Endothelial cell (in vitro differentiated cells): ENCODE data around the gene TRIM65. TPM values are rescaled to one million over a fixed set of nuclear protein-coding genes. Genes with fewer than 3 reads are reported as not detected.
"Not testable (repeated sequence)": the region's sequence is repeated elsewhere in the genome, so short reads cannot be mapped to it uniquely, and the experiment has no call there.

Source experiments
- DNase-seq: peaks from one replicate; pipeline ENCODE4 v3.0.0; 2021; ENCODE audit warnings: low spot score
- H3K27ac Mint-ChIP-seq: one replicate; pipeline ENCODE4 v1.8.0; 2021; ENCODE audit warnings: mixed read lengths, inconsistent platforms; ENCODE audit not compliant: unreplicated experiment
- H3K27me3 Mint-ChIP-seq: one replicate; pipeline ENCODE4 v1.8.0; 2021; ENCODE audit warnings: mild to moderate bottlenecking, moderate library complexity, mixed read lengths, inconsistent platforms; ENCODE audit not compliant: unreplicated experiment
- H3K36me3 Mint-ChIP-seq: one replicate; pipeline ENCODE4 v1.8.0; 2021; ENCODE audit warnings: mild to moderate bottlenecking, low read depth, mixed read lengths, inconsistent platforms; ENCODE audit not compliant: unreplicated experiment
- H3K4me1 Mint-ChIP-seq: one replicate; pipeline ENCODE4 v1.8.0; 2021; ENCODE audit warnings: mild to moderate bottlenecking, mixed read lengths, inconsistent platforms; ENCODE audit not compliant: unreplicated experiment
- H3K4me3 Mint-ChIP-seq: one replicate; pipeline ENCODE4 v1.8.0; 2021; ENCODE audit warnings: mild to moderate bottlenecking, mixed read lengths, inconsistent platforms; ENCODE audit not compliant: unreplicated experiment
- H3K9me3 Mint-ChIP-seq: one replicate; pipeline ENCODE4 v1.8.0; 2021; ENCODE audit warnings: mixed read lengths, inconsistent platforms; ENCODE audit not compliant: unreplicated experiment
- total RNA-seq: library from RNA; stranded (reverse); fragmentation: NEBNext Ultra II Directional; extraction: Animal tissue kit (Norgen Biotek cat#: 25700); gene quantifications from one replicate; pipeline ENCODE4 v1.2.1, GENCODE V29; 2021; ENCODE audit not compliant: unreplicated experiment
- TF ChIP-seq, protein P1 (sequence below): fragments of 200-600 bp; sonication (generic); IDR thresholded peaks from one replicate; pipeline ENCODE4 v1.5.0; 2021; ENCODE audit warnings: antibody characterized with exemption; ENCODE audit not compliant: unreplicated experiment

Gene TRIM65
- total RNA-seq, 1 donor from 2014 or later: 14.1 TPM

DNA sequence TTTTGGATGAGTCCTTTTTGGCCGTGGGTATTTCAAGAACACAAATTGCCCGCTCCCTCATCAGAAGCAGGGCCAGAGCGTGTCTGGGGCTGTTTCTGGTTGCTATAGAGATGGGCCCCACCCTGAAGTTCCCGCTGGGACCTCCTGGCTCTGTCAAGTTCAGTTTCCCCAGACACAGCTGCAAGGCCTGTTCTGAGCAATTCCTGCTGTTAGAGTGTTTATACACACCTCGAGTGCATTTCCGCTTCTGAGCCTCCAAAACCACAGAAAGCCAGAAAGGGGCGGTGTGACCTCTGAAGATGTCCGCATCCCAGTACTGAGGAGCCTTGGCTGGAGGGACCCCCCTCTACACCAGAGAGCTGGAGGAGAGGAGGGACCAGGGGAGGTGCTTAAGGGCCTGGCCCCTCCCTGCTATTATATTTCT, 32.3 kb downstream of the TRIM65 start:
- peaks cover 5% of the 10 kb centered on the region for H3K27me3 Mint-ChIP-seq
- TF ChIP-seq, protein P1, sequence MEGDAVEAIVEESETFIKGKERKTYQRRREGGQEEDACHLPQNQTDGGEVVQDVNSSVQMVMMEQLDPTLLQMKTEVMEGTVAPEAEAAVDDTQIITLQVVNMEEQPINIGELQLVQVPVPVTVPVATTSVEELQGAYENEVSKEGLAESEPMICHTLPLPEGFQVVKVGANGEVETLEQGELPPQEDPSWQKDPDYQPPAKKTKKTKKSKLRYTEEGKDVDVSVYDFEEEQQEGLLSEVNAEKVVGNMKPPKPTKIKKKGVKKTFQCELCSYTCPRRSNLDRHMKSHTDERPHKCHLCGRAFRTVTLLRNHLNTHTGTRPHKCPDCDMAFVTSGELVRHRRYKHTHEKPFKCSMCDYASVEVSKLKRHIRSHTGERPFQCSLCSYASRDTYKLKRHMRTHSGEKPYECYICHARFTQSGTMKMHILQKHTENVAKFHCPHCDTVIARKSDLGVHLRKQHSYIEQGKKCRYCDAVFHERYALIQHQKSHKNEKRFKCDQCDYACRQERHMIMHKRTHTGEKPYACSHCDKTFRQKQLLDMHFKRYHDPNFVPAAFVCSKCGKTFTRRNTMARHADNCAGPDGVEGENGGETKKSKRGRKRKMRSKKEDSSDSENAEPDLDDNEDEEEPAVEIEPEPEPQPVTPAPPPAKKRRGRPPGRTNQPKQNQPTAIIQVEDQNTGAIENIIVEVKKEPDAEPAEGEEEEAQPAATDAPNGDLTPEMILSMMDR: no peak
- H3K27ac Mint-ChIP-seq: no peak overlapping the region
- H3K9me3 Mint-ChIP-seq: no peaks in the 10 kb centered on the region
- no peaks in the 10 kb centered on the region for H3K4me1 Mint-ChIP-seq
- no peak for DNase-seq
- no peak overlapping the region for H3K4me3 Mint-ChIP-seq
- H3K36me3 Mint-ChIP-seq: no peaks in the 10 kb centered on the region

DNA sequence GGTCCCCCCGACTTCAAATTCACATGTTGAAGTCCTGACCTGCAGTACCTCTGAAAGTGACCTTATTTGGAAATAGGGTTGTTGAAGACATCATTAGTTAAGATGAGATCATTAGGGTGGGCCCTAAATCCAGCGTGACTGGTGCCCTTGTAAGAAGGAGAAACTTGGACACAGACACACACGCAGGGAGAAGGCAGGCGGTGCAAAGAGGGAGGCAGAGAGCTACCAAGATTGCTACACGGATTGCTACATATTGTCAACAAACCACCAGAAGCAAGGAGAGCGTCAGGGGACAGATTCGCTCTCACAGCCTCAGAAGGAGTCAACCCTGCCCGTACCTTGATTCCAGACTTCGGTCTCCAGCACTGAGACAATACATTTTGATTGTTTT, 34.8 kb downstream of the TRIM65 start:
- no peaks in the 10 kb centered on the region for H3K36me3 Mint-ChIP-seq
- H3K27ac Mint-ChIP-seq: peak overlapping the region; percentile 82
- H3K4me3 Mint-ChIP-seq: no peak overlapping the region
- no peak for DNase-seq
- H3K4me1 Mint-ChIP-seq: peaks cover 12% of the 10 kb centered on the region
- H3K27me3 Mint-ChIP-seq: peaks cover 7% of the 10 kb centered on the region
- TF ChIP-seq, protein P1: no peak
- no peaks in the 10 kb centered on the region for H3K9me3 Mint-ChIP-seq

DNA sequence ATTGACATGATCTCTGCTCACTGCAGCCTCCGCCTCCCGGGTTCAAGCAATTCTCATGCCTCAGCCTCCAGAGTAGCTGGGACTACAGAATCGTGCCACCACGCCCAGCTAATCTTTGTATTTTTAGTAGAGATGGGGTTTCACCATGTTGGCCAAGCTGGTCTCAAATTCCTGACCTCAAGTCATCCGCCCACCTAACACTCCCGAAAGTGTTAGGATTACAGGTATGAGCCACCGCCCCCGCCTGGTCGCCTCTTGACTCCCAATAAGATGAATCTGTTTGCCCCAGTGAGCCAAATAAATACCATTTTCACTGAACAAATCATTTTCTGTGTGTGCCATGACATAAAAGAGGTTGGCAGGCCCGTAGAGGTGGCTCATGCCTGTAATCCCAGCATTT, 37.4 kb downstream of the TRIM65 start:
- peak overlapping the region; percentile 91 for H3K27ac Mint-ChIP-seq
- not testable (repeated sequence) for H3K9me3 Mint-ChIP-seq, H3K27me3 Mint-ChIP-seq, DNase-seq, H3K4me3 Mint-ChIP-seq, H3K36me3 Mint-ChIP-seq
- peaks cover 19% of the 10 kb centered on the region for H3K4me1 Mint-ChIP-seq

DNA sequence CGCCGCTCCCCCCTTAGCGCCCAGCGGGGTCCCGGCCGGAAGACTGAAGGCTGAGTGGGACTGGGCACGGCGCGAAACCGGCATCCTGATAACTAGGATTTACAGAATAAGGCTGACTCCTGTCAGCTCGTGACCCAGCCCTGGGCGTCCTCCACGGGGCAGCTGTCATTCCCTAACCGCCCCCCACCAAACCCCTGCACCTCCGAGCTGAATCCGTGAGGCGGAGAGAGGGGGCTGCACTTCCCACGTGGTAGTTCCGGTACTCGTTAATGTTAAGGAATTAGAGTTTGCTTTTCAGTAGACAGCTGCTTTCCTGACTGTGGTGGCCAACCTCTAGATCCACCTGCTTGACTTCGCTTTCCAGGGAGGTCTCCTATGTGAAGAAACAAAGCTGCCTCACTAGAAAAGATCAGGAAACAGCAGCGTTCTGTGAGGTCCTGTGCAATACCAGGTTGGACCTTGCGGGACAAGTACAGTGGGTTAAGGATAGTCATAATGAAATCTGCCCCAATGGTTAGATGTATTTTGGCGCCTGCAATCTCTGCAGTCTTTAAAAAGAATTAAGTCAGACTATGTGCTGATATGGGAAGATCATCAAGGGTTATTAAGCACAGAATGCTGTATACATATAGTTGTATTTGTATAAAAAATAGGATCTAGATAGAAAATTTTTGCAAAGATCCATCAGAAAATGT, 40.5 kb downstream of the TRIM65 start:
- peak overlapping the region; percentile 92 for H3K4me3 Mint-ChIP-seq
- TF ChIP-seq, protein P1: no peak
- DNase-seq: no peak
- H3K36me3 Mint-ChIP-seq: peaks cover 4% of the 10 kb centered on the region
- H3K27ac Mint-ChIP-seq: no peak overlapping the region
- H3K4me1 Mint-ChIP-seq: peaks cover 23% of the 10 kb centered on the region
- no peaks in the 10 kb centered on the region for H3K9me3 Mint-ChIP-seq
- H3K27me3 Mint-ChIP-seq: peaks cover 7% of the 10 kb centered on the region

DNA sequence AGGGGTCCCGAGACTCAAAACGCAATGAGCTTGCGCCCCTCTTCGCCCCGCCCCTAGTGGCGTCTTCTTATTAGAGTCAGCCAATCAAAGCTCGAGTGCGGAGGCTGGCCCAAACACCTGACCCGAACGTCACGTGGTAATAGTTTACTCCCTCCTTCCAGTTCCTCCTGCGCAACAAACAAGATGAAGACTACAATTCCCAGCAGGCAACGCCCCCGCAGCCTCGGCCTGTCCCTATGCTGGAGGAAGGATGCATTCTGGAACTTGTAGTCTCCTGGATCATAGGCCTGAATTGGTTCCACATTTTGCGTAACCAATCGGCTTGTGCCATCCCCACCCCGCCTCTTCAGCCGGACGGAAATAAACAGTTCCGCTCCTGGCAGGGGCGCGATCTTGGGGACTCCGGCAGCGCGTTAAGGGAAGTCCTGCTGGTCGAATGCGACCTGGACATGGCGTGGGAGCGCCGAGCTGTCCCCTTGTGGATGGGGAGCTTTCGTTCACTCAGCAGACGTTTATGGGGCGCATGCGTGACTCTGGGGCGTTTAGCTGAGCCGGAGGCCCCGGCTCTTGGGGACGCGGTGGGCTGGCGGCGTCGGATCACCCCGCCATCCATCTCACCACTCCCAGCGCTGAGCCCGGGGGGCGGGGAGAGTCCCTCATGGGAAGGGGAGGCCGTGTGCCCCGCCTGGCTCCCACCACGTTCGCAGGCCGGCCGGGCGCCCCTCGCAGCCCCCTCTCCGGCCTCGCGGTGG, 41.3 kb downstream of the TRIM65 start, which contains the start of gene WBP2:
TSS of gene WBP2 (minus strand) at position 26 of the 752 bp plus-strand sequence. CDS start 38 bp downstream, outside the sequence.
- H3K4me3 Mint-ChIP-seq: peak within 1 kb of the TSS; percentile 92
- peaks cover 5% of the 10 kb centered on the region for H3K36me3 Mint-ChIP-seq
- no peak within 1 kb of the TSS for H3K27ac Mint-ChIP-seq
- peaks cover 8% of the 10 kb centered on the region for H3K27me3 Mint-ChIP-seq
- no peaks in the 10 kb centered on the region for H3K9me3 Mint-ChIP-seq
- H3K4me1 Mint-ChIP-seq: peaks cover 23% of the 10 kb centered on the region
- DNase-seq: peak; percentile 94
- TF ChIP-seq, protein P1: peak; percentile 57
